ENCODE data around the gene CBX2.
"Not testable (repeated sequence)": the region's sequence is repeated elsewhere in the genome, so short reads cannot be mapped to it uniquely, and the experiment has no call there.

CBX2 gene

GRCh38 chr17:79742951-79743476 is 34.9 kb upstream of the CBX2 start:
- DNase-seq (ENCODE audit: low spot score) (no peak), FAIRE-seq (no peak)

DNA sequence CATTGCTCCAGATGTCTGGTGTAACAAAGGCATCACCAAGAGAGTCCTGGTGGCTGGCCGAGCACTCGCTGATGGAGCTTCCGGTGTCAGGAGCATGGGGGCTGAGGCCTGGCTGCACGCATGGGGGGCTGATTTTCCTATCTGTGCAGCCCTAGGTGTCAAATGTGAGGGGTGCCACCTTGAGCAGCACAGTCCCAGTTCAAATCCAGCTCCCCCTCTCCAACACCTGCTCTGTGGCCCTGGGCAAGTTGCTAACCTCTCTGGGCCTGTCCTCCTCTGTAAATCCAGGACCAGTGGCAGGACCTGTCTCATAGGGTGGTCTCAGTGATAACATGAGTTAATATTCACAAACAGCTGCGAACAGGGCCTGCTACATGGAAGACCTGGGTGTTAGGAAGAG is 34.3 kb upstream of the CBX2 start:
- no peak for FAIRE-seq
- no peak for DNase-seq (ENCODE audit: low spot score)

GRCh38 chr17:79745641-79746105 is 32.3 kb upstream of the CBX2 start:
- FAIRE-seq (no peak), DNase-seq (ENCODE audit: low spot score) (no peak)

GRCh38 chr17:79746889-79747507 is 30.9 kb upstream of the CBX2 start:
- no peak for DNase-seq (ENCODE audit: low spot score)

GRCh38 chr17:79747508-79748294 is 30.2 kb upstream of the CBX2 start:
- DNase-seq (ENCODE audit: low spot score) (no peak), FAIRE-seq (no peak)

More at GRCh38 chr17:79746889-79747507, 30.9 kb upstream of the CBX2 start:
- no peak for FAIRE-seq

DNA sequence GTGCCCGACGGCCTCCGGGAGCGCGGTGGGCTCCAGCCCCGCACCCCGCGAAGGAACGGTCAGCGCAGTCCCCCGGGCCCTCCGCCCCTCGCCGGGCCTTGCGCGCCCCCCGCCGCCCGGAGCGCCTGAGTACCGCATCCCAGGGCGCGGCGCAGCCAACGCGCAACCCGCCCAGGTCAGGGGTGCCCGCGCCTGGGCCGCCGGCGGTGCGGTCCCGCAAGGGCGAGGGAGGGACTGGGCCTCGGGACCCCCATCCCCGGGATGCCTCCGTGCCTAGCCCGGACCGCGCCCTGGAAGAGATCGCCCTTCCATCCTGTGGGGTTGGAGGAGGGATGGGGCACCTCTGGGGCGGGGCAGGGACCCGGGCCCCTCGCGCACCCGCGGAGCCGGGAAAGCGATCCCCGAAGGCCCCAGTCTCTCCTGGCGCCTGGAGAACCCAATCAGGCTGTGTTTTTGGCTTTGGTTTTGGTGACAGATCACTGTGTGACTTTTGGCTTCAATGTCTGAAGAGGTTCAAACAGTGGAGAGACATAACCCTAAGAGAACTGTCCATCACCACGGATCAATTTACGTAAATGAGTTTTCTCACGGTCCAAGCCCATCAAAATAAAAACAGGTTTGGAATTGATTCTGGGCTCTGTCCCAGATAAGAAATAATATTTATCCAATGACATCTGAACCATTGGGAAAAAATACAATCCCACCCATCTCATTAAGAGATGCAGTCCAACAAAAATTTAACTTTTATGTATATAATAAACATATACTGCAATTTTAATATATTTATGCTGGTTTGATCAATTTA is 29.5 kb upstream of the CBX2 start:
- DNase-seq (ENCODE audit: low spot score) (no peak), FAIRE-seq (no peak)

- FAIRE-seq (no peak), DNase-seq (ENCODE audit: low spot score) (no peak)
Observed at GRCh38 chr17:79749156-79749815, 28.7 kb upstream of the CBX2 start.

- no peak for FAIRE-seq
- no peak for DNase-seq (ENCODE audit: low spot score)
Observed at GRCh38 chr17:79749958-79750357, 28.0 kb upstream of the CBX2 start.

DNA sequence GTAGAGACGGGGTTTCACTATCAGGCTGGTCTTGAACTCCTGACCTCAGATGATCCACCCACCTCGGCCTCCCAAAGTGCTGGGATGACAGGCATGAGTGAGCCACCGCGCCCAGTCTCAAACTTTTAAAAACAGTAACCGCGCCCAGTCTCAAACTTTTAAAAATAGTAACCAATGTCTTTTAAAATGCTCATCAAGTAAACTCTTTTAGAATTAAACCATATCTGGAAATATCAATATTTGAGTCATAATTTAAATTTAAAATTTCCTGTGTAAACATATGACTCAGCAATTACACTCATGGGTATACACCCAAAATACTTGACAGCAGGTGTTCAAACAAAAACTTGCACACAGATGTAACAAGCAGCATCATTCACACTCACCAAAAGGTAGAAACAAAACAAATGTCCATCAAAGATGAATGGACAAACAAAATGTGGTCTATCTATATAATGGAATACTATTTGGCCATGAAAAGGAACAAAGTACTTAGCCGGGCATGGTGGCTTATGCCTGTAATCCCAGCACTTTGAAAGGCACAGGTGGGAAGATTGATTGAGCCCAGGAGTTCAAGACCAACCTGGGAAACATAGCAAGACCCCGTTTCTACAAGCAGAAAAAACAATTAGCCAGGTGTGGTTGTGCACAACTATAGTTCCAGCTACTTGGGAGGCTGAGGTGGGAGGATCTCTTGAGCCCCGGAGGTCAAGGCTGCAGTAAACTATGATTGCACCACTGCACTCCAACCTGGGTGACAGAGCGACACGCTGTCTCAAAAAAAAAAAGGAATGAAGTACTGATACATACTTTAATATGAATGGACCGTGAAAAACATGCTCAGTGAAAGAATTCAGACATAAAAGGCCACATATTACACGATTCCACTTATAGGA is 27.1 kb upstream of the CBX2 start:
- DNase-seq (ENCODE audit: low spot score) (no peak), FAIRE-seq (no peak)

DNA sequence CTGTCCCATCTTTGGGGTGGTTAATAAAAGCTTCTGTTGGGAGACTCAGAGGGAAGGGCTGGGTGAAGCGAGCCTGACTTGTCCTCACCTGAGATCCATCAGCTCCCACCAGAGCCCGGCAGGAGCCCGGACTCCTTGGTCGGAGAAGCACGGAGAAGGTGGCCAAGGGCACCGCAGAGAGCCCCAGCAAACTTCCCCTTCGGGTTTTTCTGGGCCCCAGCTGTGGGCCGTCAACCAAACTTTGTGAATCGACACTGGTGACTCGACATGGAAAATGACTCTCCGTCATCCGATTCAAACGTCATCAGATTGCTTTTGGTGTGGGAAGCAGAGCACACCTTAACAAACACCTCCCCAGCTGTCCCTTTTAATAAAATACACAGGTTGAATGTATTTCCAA is 25.8 kb upstream of the CBX2 start:
- FAIRE-seq (no peak), DNase-seq (ENCODE audit: low spot score) (no peak)

DNA sequence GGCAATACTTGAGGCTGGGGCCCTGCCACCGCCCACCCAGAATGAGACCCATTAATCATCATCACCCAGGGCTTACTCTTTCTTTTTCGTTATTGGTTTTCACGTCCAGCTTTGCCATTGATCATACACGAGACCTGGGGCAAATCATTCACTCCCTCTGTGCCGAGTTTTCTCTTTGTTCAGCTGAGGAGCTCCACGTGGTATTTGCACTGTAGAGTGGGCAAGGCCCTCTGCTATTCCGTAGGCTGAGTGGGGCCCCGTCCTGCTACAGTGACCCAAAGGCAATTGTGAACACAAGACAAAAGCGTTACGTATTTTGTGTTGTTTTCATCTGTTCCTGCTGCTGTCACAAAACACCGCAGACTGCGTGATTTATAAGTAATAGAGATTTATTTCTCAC is 23.6 kb upstream of the CBX2 start:
- no peak for FAIRE-seq
- DNase-seq (ENCODE audit: low spot score) = no peak

DNA sequence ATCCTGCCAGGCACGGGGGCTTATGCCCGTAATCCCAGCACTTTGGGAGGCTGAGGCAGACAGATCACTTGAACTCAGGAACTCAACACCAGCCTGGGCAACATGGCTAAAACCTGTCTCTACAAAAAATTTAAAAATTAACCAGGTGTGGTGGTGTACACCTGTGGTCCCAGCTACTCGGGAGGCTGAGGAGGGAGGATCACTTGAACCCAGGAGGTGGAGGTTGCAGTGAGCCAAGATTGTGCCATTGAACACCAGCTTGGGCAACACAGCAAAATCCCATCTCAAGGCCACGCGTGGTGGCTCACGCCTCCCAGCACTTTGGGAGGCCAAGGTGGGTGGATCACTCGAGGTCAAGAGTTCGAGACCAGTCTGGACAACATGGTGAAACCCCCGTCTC is 23.0 kb upstream of the CBX2 start:
- FAIRE-seq; DNase-seq (ENCODE audit: low spot score): not testable (repeated sequence)

GRCh38 chr17:79755591-79755990 is 22.4 kb upstream of the CBX2 start:
- FAIRE-seq = no peak
- no peak for DNase-seq (ENCODE audit: low spot score)

GRCh38 chr17:79757140-79757745 is 20.7 kb upstream of the CBX2 start:
- FAIRE-seq (no peak), DNase-seq (ENCODE audit: low spot score) (no peak)

GRCh38 chr17:79758271-79758670 is 19.7 kb upstream of the CBX2 start:
- FAIRE-seq = no peak
- no peak for DNase-seq (ENCODE audit: low spot score)

GRCh38 chr17:79760197-79760906 is 17.6 kb upstream of the CBX2 start:
- DNase-seq (ENCODE audit: low spot score) (no peak), FAIRE-seq (no peak)

GRCh38 chr17:79761894-79762589 is 15.9 kb upstream of the CBX2 start:
- no peak for DNase-seq (ENCODE audit: low spot score)
- no peak for FAIRE-seq

GRCh38 chr17:79765708-79766107 is 12.2 kb upstream of the CBX2 start:
- no peak for FAIRE-seq

More at GRCh38 chr17:79765708-79766107, 12.2 kb upstream of the CBX2 start:
- DNase-seq (ENCODE audit: low spot score) = no peak

Data from RCC 7860 (cell line).